ENCODE results near the gene HTR2A. TPM values are rescaled to one million over a fixed set of nuclear protein-coding genes. Genes with fewer than 3 reads are reported as not detected.

Gene HTR2A
- polyA plus RNA-seq, 1 donor from 2014 or later = 0.20 TPM

GRCh38 chr13:46925486-46925885 lies 28.6 kb upstream of the HTR2A start:
- H3K27ac ChIP-seq (ENCODE audit: low read length) = no peak overlapping the region
- no peaks in the 10 kb centered on the region for H3K36me3 ChIP-seq (ENCODE audit: insufficient read depth, low read length)
- H3K9ac ChIP-seq (ENCODE audit: low read length) = no peak overlapping the region
- H2AFZ ChIP-seq (ENCODE audit: low read depth, low read length) = no peak overlapping the region
- no peaks in the 10 kb centered on the region for H3K9me2 ChIP-seq (ENCODE audit: insufficient read depth, low read length)
- no peak overlapping the region for H3K4me3 ChIP-seq (ENCODE audit: low read length)
- TF ChIP-seq REST (IDR thresholded peaks at IDR 0.05; ENCODE audit: borderline replicate concordance) (no peak), POLR2AphosphoS5 (IDR thresholded peaks at IDR 0.05) (no peak), TAF1 (IDR thresholded peaks at IDR 0.05; ENCODE audit: low read depth) (no peak), MXI1 (conservative IDR thresholded peaks at IDR 0.05; ENCODE audit: poor library complexity, severe bottlenecking) (no peak), SMC3 (conservative IDR thresholded peaks at IDR 0.05; ENCODE audit: poor library complexity) (no peak), EZH2 (IDR thresholded peaks at IDR 0.05; ENCODE audit: borderline replicate concordance, insufficient read depth, low read length, poor library complexity, severe bottlenecking) (no peak), CTCF (IDR thresholded peaks at IDR 0.05; ENCODE audit: poor library complexity, severe bottlenecking) (no peak), RAD21 (conservative IDR thresholded peaks at IDR 0.05) (no peak)
- no peaks in the 10 kb centered on the region for H3K9me3 ChIP-seq (ENCODE audit: low read length)
- no peak overlapping the region for H3K4me2 ChIP-seq (ENCODE audit: low read length)
- H3F3A ChIP-seq (ENCODE audit: insufficient read depth, low read length, poor library complexity, severe bottlenecking) = no peaks in the 10 kb centered on the region
- H3K27me3 ChIP-seq (ENCODE audit: insufficient read depth, low read depth, low read length) = no peaks in the 10 kb centered on the region
- H4K20me1 ChIP-seq (ENCODE audit: insufficient read depth) = no peaks in the 10 kb centered on the region
- no peaks in the 10 kb centered on the region for H3K79me2 ChIP-seq (replicated peaks; ENCODE audit: insufficient read depth, low read length)

GRCh38 chr13:46914341-46914740 lies 17.5 kb upstream of the HTR2A start:
- Histone ChIP-seq H4K20me1 (ENCODE audit: insufficient read depth) (no peaks in the 10 kb centered on the region), H3K27ac (ENCODE audit: low read length) (no peak overlapping the region), H3F3A (ENCODE audit: insufficient read depth, low read length, poor library complexity, severe bottlenecking) (no peaks in the 10 kb centered on the region), H3K27me3 (ENCODE audit: insufficient read depth, low read depth, low read length) (no peaks in the 10 kb centered on the region), H3K9ac (ENCODE audit: low read length) (no peak overlapping the region), H3K9me3 (ENCODE audit: low read length) (no peaks in the 10 kb centered on the region), H3K36me3 (ENCODE audit: insufficient read depth, low read length) (no peaks in the 10 kb centered on the region), H3K79me2 (replicated peaks; ENCODE audit: insufficient read depth, low read length) (no peaks in the 10 kb centered on the region), H3K4me2 (ENCODE audit: low read length) (no peak overlapping the region), H3K4me3 (ENCODE audit: low read length) (no peak overlapping the region), H3K9me2 (ENCODE audit: insufficient read depth, low read length) (no peaks in the 10 kb centered on the region), H2AFZ (ENCODE audit: low read depth, low read length) (no peak overlapping the region)
- no peak for TF ChIP-seq RAD21 (conservative IDR thresholded peaks at IDR 0.05)
- TF ChIP-seq MXI1 (conservative IDR thresholded peaks at IDR 0.05; ENCODE audit: poor library complexity, severe bottlenecking) = no peak
- TF ChIP-seq EZH2 (IDR thresholded peaks at IDR 0.05; ENCODE audit: borderline replicate concordance, insufficient read depth, low read length, poor library complexity, severe bottlenecking) = no peak
- TF ChIP-seq EP300 (conservative IDR thresholded peaks at IDR 0.05; ENCODE audit: poor library complexity, severe bottlenecking) = no peak

- H4K20me1 ChIP-seq (ENCODE audit: insufficient read depth) = no peaks in the 10 kb centered on the region
- H2AFZ ChIP-seq (ENCODE audit: low read depth, low read length) = no peak overlapping the region
- no peaks in the 10 kb centered on the region for H3K79me2 ChIP-seq (replicated peaks; ENCODE audit: insufficient read depth, low read length)
- no peak overlapping the region for H3K9ac ChIP-seq (ENCODE audit: low read length)
- no peak overlapping the region for H3K4me3 ChIP-seq (ENCODE audit: low read length)
- no peaks in the 10 kb centered on the region for H3K9me3 ChIP-seq (ENCODE audit: low read length)
- H3K36me3 ChIP-seq (ENCODE audit: insufficient read depth, low read length) = no peaks in the 10 kb centered on the region
- no peaks in the 10 kb centered on the region for H3F3A ChIP-seq (ENCODE audit: insufficient read depth, low read length, poor library complexity, severe bottlenecking)
- H3K27ac ChIP-seq (ENCODE audit: low read length) = no peak overlapping the region
- no peaks in the 10 kb centered on the region for H3K9me2 ChIP-seq (ENCODE audit: insufficient read depth, low read length)
- no peaks in the 10 kb centered on the region for H3K27me3 ChIP-seq (ENCODE audit: insufficient read depth, low read depth, low read length)
- no peak overlapping the region for H3K4me2 ChIP-seq (ENCODE audit: low read length)
- TF ChIP-seq TAF1 (IDR thresholded peaks at IDR 0.05; ENCODE audit: low read depth) = no peak
- TF ChIP-seq EP300 (conservative IDR thresholded peaks at IDR 0.05; ENCODE audit: poor library complexity, severe bottlenecking) = peak; percentile 38
- peak; percentile 36 for TF ChIP-seq POLR2AphosphoS5 (IDR thresholded peaks at IDR 0.05)
- TF ChIP-seq MXI1 (conservative IDR thresholded peaks at IDR 0.05; ENCODE audit: poor library complexity, severe bottlenecking) = no peak
Observed at GRCh38 chr13:46913757-46914156, 16.9 kb upstream of the HTR2A start.
